NB4 (cell line): ENCODE measurements around the gene CADPS2.

ENCODE experiments used
- CTCF ChIP-seq: IDR thresholded peaks from one replicate; pipeline ENCODE4 v1.5.1; 2012; ENCODE audit warnings: low read depth, low read length
- POLR2A ChIP-seq: IDR thresholded peaks from 2 replicates; pipeline ENCODE4 v1.6.1; 2011; ENCODE audit warnings: mild to moderate bottlenecking; ENCODE audit not compliant: insufficient read length; ENCODE audit errors: extremely low read depth

DNA sequence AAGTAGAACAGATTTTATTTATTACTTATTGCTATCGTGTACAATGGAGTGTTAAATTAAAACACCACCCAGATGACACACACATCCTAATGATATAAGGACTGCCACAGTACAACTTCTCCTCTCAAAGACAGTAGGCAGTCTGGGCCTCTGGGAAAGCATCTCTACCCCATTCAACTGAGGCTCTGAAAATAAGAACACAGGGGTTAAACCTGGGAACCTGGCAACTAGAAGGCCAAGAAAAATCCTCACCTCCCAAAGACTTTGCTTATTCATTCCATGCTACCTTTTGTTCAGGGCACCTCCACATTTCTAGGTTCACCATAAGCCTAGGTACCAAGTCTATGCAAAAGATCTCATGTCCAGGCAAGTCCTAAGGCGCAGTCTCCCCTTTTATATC lies 456.3 kb downstream of the CADPS2 start:
- TF ChIP-seq CTCF (no peak), POLR2A (no peak)
